A549 (cell line): ENCODE results near the gene PTPN22. TPM values are rescaled to one million over a fixed set of nuclear protein-coding genes. Genes with fewer than 3 reads are reported as not detected.

Experiments
- ATAC-seq, 2 experiments: fragments of 200-7000 bp in 1 of 2; fragments of >200 bp in 1 of 2; cut with Nextera tagmentation in 1 of 2; cut with Tn5 transposase in 1 of 2; 3 replicates each; pipeline versions ENCODE4 v1.8.0 to v1.9.1; 2018 to 2020; ENCODE audit warnings: mild to moderate bottlenecking in 1 of 2, moderate library complexity in 1 of 2
- CTCF ChIA-PET: fragments of 300-600 bp; sonication (Branson Sonifier 250); formaldehyde crosslinking; extraction: SDS; loops from one replicate; lab custom pipeline; 2021; ENCODE audit warnings: antibody characterized with exemption, inconsistent platforms; lab: Yijun Ruan, JAX
- POLR2A ChIA-PET: fragments of 350-600 bp; formaldehyde crosslinking; extraction: SDS; loops from one replicate; lab custom pipeline; 2021; ENCODE audit warnings: antibody characterized with exemption, inconsistent platforms; lab: Yijun Ruan, JAX
- DNase-seq, 2 experiments: peaks; one replicate each; pipeline versions ENCODE4 v3.0.0 to v3.0.0-alpha.2; 2011 to 2016; ENCODE audit warnings: low read depth in 1 of 2, low spot score in 1 of 2
- FAIRE-seq: peaks from 2 replicates; lab custom pipeline; 2011; peaks lifted over from hg19 to GRCh38; lab: Jason Lieb, UNC
- H3K27ac ChIP-seq, 2 experiments: fragments of >200 bp; sonication (Bioruptor Twin); formaldehyde crosslinking; 3 replicates each; pipeline ENCODE4 v1.5.1; 2016 to 2017
- H3K4me1 ChIP-seq: fragments of >200 bp; sonication (Bioruptor Twin); formaldehyde crosslinking; 3 replicates; pipeline ENCODE4 v1.6.1; 2016
- H3K4me2 ChIP-seq: fragments of >200 bp; sonication (Bioruptor Twin); formaldehyde crosslinking; 3 replicates; pipeline ENCODE4 v1.6.1; 2016
- H3K4me3 ChIP-seq: fragments of >200 bp; sonication (Bioruptor Twin); formaldehyde crosslinking; 3 replicates; pipeline ENCODE4 v1.5.1; 2016
- H3K9me3 ChIP-seq: fragments of >200 bp; sonication (Bioruptor Twin); formaldehyde crosslinking; 3 replicates; pipeline ENCODE4 v1.6.1; 2016
- BHLHE40 ChIP-seq: IDR thresholded peaks from 2 replicates; pipeline ENCODE4 v1.6.1; 2012; ENCODE audit warnings: low read depth, low read length, inconsistent platforms
- CHD4 ChIP-seq: fragments of 200-600 bp; sonication (generic); IDR thresholded peaks from 2 replicates; pipeline ENCODE4 v1.6.1; 2016; ENCODE audit warnings: antibody characterized with exemption, mild to moderate bottlenecking, borderline replicate concordance
- EHMT2 ChIP-seq: fragments of 200-600 bp; sonication (generic); IDR thresholded peaks from 2 replicates; pipeline ENCODE4 v1.6.1; 2016; ENCODE audit warnings: antibody characterized with exemption, low read depth, mild to moderate bottlenecking, moderate library complexity
- ESRRA ChIP-seq: fragments of 150-350 bp; IDR thresholded peaks from 2 replicates; pipeline ENCODE4 v1.6.1; 2014; ENCODE audit warnings: mild to moderate bottlenecking, low read length, borderline replicate concordance
- HEYL ChIP-seq: fragments of 250-450 bp; sonication (Bioruptor Pico); IDR thresholded peaks from 2 replicates; pipeline ENCODE4 v1.8.0; 2021; ENCODE audit warnings: mild to moderate bottlenecking, moderate library complexity
- HOXB13 ChIP-seq: fragments of 250-450 bp; sonication (Bioruptor Pico); IDR thresholded peaks from 2 replicates; pipeline ENCODE4 v1.5.0; 2020; ENCODE audit warnings: low read depth, mild to moderate bottlenecking, moderate library complexity
- JUNB ChIP-seq: fragments of >200 bp; sonication (Bioruptor Twin); formaldehyde crosslinking; IDR thresholded peaks from 2 replicates; pipeline ENCODE4 v1.6.1; 2016
- MAFK ChIP-seq: fragments of 450-650 bp; IDR thresholded peaks from 2 replicates; pipeline ENCODE4 v1.6.1; 2014; ENCODE audit not compliant: partially characterized antibody
- MAZ ChIP-seq: fragments of 150-350 bp; IDR thresholded peaks from 2 replicates; pipeline ENCODE4 v1.6.1; 2014; ENCODE audit warnings: antibody characterized with exemption, low read depth, low read length, borderline replicate concordance
- NPAS2 ChIP-seq: fragments of 250-450 bp; sonication (Bioruptor Pico); IDR thresholded peaks from 2 replicates; pipeline ENCODE4 v1.8.0; 2022; ENCODE audit warnings: mild to moderate bottlenecking, moderate library complexity, borderline replicate concordance
- NR3C1 ChIP-seq: fragments of >200 bp; sonication (Bioruptor Twin); formaldehyde crosslinking; IDR thresholded peaks from 3 replicates; pipeline ENCODE4 v1.6.1; 2017
- POLR2A ChIP-seq: IDR thresholded peaks from 2 replicates; pipeline ENCODE4 v1.6.1; 2012; ENCODE audit warnings: mild to moderate bottlenecking, low read length
- SMC3 ChIP-seq: fragments of >200 bp; sonication (Bioruptor Twin); formaldehyde crosslinking; IDR thresholded peaks from 3 replicates; pipeline ENCODE4 v1.6.1; 2018; ENCODE audit warnings: inconsistent platforms
- SREBF2 ChIP-seq: fragments of 450-650 bp; IDR thresholded peaks from 2 replicates; pipeline ENCODE4 v1.6.1; 2014; ENCODE audit warnings: mild to moderate bottlenecking, moderate library complexity
- ZSCAN20 ChIP-seq: fragments of 250-450 bp; sonication (Bioruptor Pico); IDR thresholded peaks from 2 replicates; pipeline ENCODE4 v1.8.0; 2022; ENCODE audit warnings: mild to moderate bottlenecking, moderate library complexity
- WGBS: methylation state at CpG from one replicate; pipeline ENCODE4 v1.1.6; 2017; ENCODE audit errors: missing lambda C conversion rate; 5-methylcytosine and 5-hydroxymethylcytosine counted together
- polyA plus RNA-seq, 4 experiments: library from polyadenylated mRNA; depleted of rRNA in 3 of 4; stranded (reverse); fragments of >200 nt; fragmentation: RNase III in 1 of 4; extraction: RNeasy Plus Mini Kit Qiagen cat#74134 plus additional on column Dnase treatment in 1 of 4; gene quantifications; 2 replicates in 3 of 4; 3 replicates in 1 of 4; pipeline ENCODE4 v1.2.3, GENCODE V29; 2011 to 2017
- TF ChIP-seq, protein P1 (sequence below): fragments of 250-450 bp; sonication (Bioruptor Pico); IDR thresholded peaks from 2 replicates; pipeline ENCODE4 v1.5.0; 2021; ENCODE audit warnings: mild to moderate bottlenecking, moderate library complexity, borderline replicate concordance
- TF ChIP-seq, protein P2 (sequence below): IDR thresholded peaks from 2 replicates; pipeline ENCODE4 v1.6.1; 2012
- TF ChIP-seq, protein P3 (sequence below): fragments of >200 bp; sonication (Bioruptor Twin); formaldehyde crosslinking; IDR thresholded peaks from 3 replicates; pipeline ENCODE4 v1.5.1; 2016
- TF ChIP-seq, protein P4 (sequence below): fragments of 200-600 bp; sonication (generic); IDR thresholded peaks from 2 replicates; pipeline ENCODE4 v1.6.1; 2016; ENCODE audit warnings: antibody characterized with exemption, mild to moderate bottlenecking, moderate library complexity
- TF ChIP-seq, protein P5 (sequence below): fragments of 450-650 bp; IDR thresholded peaks from 2 replicates; pipeline ENCODE4 v1.6.1; 2014; ENCODE audit warnings: antibody characterized with exemption
- TF ChIP-seq, protein P6 (sequence below): fragments of 150-350 bp; IDR thresholded peaks from 2 replicates; pipeline ENCODE4 v1.6.1; 2014; ENCODE audit warnings: low read depth, mild to moderate bottlenecking, low read length

PTPN22 gene
- polyA plus RNA-seq, 2 of the 4 experiments (the other 2 are of a cell fraction) = not detected

DNA sequence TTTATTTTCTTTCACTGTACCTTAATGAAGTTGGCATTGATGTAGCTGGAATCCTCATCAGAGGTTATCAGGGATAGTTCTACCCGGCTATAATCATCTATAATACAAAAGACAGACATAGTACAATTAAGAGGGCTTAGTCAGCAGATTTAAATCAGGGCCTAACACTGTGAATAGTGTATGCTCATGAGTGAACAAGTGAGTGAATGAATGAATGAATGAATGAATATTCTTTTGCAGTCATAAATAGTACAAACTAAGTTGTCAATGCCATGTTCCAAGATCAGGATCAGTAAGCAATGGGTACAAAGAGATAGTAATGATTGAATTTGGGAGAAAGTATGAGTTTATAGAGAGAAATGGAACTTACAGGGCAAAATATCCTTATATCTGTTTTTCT is 12.5 kb downstream of the PTPN22 start:
- Histone ChIP-seq H3K4me3 (no peak overlapping the region), H3K4me1 (peaks cover 8% of the 10 kb centered on the region; the same call in 1 of the 3 replicates), H3K9me3 (no peaks in the 10 kb centered on the region), H3K27ac (no peak overlapping the region), H3K4me2 (no peak overlapping the region)
- FAIRE-seq = no peak
- no peak for ATAC-seq
- ChIA-PET POLR2A (no interaction called here), CTCF (no interaction called here)
- DNase-seq = no peak
- TF ChIP-seq HOXB13 (CRISPR knock-in tag) = no peak
- peak; percentile 82 for TF ChIP-seq MAFK
- TF ChIP-seq, protein P1, sequence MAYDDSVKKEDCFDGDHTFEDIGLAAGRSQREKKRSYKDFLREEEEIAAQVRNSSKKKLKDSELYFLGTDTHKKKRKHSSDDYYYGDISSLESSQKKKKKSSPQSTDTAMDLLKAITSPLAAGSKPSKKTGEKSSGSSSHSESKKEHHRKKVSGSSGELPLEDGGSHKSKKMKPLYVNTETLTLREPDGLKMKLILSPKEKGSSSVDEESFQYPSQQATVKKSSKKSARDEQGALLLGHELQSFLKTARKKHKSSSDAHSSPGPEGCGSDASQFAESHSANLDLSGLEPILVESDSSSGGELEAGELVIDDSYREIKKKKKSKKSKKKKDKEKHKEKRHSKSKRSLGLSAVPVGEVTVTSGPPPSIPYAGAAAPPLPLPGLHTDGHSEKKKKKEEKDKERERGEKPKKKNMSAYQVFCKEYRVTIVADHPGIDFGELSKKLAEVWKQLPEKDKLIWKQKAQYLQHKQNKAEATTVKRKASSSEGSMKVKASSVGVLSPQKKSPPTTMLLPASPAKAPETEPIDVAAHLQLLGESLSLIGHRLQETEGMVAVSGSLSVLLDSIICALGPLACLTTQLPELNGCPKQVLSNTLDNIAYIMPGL (CRISPR knock-in tag) = no peak
- TF ChIP-seq JUNB = no peak
- no peak for TF ChIP-seq NR3C1
- WGBS = 58% methylated on average over 1 of the region's 1 CpG

DNA sequence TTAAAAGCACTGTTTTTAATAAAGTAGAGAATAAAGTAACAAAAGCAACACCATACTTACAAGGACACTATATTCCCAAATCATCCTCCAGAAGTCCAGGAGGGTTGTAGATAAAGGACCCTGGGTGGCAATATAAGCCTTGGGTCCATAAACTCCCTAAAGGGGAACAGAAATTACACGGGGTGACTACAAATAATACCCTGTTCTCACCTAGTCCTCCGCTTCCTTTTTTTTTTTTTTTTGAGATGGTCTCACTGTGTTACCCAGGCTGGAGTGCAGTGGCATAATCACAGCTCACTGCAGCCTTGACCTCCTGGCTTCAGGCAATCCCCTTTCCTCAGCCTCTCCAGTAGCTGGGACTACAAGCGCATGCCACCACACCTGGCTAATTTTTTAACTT is 13.1 kb downstream of the PTPN22 start:
- Histone ChIP-seq H3K27ac (no peak overlapping the region), H3K9me3 (no peaks in the 10 kb centered on the region), H3K4me2 (no peak overlapping the region), H3K4me3 (no peak overlapping the region), H3K4me1 (peaks cover 8% of the 10 kb centered on the region; the same call in 1 of the 3 replicates)
- CTCF ChIA-PET = no interaction called here
- DNase-seq (no peak), ATAC-seq (no peak), FAIRE-seq (no peak)
- TF ChIP-seq, protein P2, sequence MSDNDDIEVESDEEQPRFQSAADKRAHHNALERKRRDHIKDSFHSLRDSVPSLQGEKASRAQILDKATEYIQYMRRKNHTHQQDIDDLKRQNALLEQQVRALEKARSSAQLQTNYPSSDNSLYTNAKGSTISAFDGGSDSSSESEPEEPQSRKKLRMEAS = no peak
- TF ChIP-seq, protein P3, sequence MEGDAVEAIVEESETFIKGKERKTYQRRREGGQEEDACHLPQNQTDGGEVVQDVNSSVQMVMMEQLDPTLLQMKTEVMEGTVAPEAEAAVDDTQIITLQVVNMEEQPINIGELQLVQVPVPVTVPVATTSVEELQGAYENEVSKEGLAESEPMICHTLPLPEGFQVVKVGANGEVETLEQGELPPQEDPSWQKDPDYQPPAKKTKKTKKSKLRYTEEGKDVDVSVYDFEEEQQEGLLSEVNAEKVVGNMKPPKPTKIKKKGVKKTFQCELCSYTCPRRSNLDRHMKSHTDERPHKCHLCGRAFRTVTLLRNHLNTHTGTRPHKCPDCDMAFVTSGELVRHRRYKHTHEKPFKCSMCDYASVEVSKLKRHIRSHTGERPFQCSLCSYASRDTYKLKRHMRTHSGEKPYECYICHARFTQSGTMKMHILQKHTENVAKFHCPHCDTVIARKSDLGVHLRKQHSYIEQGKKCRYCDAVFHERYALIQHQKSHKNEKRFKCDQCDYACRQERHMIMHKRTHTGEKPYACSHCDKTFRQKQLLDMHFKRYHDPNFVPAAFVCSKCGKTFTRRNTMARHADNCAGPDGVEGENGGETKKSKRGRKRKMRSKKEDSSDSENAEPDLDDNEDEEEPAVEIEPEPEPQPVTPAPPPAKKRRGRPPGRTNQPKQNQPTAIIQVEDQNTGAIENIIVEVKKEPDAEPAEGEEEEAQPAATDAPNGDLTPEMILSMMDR = no peak
- TF ChIP-seq, protein P4, sequence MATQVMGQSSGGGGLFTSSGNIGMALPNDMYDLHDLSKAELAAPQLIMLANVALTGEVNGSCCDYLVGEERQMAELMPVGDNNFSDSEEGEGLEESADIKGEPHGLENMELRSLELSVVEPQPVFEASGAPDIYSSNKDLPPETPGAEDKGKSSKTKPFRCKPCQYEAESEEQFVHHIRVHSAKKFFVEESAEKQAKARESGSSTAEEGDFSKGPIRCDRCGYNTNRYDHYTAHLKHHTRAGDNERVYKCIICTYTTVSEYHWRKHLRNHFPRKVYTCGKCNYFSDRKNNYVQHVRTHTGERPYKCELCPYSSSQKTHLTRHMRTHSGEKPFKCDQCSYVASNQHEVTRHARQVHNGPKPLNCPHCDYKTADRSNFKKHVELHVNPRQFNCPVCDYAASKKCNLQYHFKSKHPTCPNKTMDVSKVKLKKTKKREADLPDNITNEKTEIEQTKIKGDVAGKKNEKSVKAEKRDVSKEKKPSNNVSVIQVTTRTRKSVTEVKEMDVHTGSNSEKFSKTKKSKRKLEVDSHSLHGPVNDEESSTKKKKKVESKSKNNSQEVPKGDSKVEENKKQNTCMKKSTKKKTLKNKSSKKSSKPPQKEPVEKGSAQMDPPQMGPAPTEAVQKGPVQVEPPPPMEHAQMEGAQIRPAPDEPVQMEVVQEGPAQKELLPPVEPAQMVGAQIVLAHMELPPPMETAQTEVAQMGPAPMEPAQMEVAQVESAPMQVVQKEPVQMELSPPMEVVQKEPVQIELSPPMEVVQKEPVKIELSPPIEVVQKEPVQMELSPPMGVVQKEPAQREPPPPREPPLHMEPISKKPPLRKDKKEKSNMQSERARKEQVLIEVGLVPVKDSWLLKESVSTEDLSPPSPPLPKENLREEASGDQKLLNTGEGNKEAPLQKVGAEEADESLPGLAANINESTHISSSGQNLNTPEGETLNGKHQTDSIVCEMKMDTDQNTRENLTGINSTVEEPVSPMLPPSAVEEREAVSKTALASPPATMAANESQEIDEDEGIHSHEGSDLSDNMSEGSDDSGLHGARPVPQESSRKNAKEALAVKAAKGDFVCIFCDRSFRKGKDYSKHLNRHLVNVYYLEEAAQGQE = no peak
- POLR2A ChIA-PET = no interaction called here
- WGBS = 86% methylated on average over 3 of the region's 3 CpGs

DNA sequence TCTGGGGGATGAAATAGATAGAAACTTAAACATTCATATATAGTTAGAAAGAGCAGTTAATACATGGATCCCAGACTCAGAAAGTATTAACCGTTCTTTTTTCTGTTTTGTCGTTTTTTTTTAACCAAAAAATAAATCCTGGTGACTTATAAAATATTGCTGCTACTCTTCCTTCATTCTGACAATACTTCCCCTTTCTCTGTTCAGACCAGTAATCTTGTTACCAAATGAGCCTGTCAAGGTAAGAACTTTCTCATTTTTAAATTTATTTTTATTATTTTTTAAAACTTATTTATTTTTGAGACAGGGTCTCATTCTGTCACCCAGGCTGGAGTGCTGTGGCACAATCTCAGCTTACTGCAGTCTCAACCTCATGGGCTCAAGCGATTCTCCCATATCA is 13.7 kb downstream of the PTPN22 start:
- POLR2A ChIA-PET = no interaction called here
- no peak for TF ChIP-seq BHLHE40
- TF ChIP-seq HEYL (CRISPR knock-in tag) = no peak
- TF ChIP-seq POLR2A = no peak
- ATAC-seq (no peak), FAIRE-seq (no peak), DNase-seq (no peak)
- 76% methylated on average over 3 of the region's 3 CpGs for WGBS
- no peak overlapping the region for H3K4me2 ChIP-seq
- no peak overlapping the region for H3K4me3 ChIP-seq
- CTCF ChIA-PET = no interaction called here
- peaks cover 8% of the 10 kb centered on the region; the same call in 1 of the 3 replicates for H3K4me1 ChIP-seq
- no peak overlapping the region for H3K27ac ChIP-seq
- no peaks in the 10 kb centered on the region for H3K9me3 ChIP-seq

DNA sequence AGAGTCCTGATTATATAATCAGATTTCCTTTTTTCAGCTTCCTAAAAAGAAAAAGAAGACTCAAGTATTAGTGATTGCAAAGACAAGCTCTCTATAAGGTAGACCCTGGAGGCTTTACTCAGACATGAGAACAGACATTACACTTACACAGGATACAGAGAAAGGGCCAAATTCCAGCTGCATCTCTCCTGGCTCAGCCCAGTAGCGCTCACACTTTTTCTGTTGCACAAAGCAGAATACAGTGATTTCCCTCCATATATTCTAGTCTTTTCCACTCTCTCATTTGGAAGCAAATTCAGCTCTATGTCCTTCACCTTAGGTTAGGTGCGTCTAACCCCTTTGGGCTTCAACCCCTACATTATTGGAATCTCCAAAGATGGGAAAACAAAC is 15.1 kb downstream of the PTPN22 start:
- ChIA-PET POLR2A (no interaction called here), CTCF (interaction anchor here (1.5 kb wide), 1 partner anchor 48 kb away, joined by 3 read pairs; the partner anchor contains the start of gene AP4B1)
- DNase-seq (no peak), ATAC-seq (no peak), FAIRE-seq (no peak)
- H3K4me3 ChIP-seq = no peak overlapping the region
- 95% methylated on average over 2 of the region's 2 CpGs for WGBS
- no peak overlapping the region for H3K27ac ChIP-seq
- H3K4me1 ChIP-seq = peaks cover 8% of the 10 kb centered on the region; the same call in 1 of the 3 replicates
- H3K4me2 ChIP-seq = no peak overlapping the region
- no peaks in the 10 kb centered on the region for H3K9me3 ChIP-seq
- TF ChIP-seq ZSCAN20 (CRISPR knock-in tag) = no peak
- TF ChIP-seq ESRRA = no peak
- TF ChIP-seq NPAS2 (CRISPR knock-in tag) = no peak
- TF ChIP-seq SMC3 = no peak
- TF ChIP-seq, protein P5, sequence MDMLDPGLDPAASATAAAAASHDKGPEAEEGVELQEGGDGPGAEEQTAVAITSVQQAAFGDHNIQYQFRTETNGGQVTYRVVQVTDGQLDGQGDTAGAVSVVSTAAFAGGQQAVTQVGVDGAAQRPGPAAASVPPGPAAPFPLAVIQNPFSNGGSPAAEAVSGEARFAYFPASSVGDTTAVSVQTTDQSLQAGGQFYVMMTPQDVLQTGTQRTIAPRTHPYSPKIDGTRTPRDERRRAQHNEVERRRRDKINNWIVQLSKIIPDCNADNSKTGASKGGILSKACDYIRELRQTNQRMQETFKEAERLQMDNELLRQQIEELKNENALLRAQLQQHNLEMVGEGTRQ = no peak
- TF ChIP-seq CHD4 = no peak
- no peak for TF ChIP-seq MAZ
- TF ChIP-seq SREBF2 = no peak
- TF ChIP-seq, protein P6, sequence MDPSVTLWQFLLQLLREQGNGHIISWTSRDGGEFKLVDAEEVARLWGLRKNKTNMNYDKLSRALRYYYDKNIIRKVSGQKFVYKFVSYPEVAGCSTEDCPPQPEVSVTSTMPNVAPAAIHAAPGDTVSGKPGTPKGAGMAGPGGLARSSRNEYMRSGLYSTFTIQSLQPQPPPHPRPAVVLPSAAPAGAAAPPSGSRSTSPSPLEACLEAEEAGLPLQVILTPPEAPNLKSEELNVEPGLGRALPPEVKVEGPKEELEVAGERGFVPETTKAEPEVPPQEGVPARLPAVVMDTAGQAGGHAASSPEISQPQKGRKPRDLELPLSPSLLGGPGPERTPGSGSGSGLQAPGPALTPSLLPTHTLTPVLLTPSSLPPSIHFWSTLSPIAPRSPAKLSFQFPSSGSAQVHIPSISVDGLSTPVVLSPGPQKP = no peak
- TF ChIP-seq EHMT2 = no peak
- no peak for TF ChIP-seq JUNB
